H54 (cell line): Measurements from ENCODE around the gene HIGD1B.
A peak's percentile ranks its signal among the peaks of the same experiment; 100 is the strongest.

Source experiments
- DNase-seq: peaks from one replicate; pipeline ENCODE4 v3.0.0; 2011; ENCODE audit warnings: low spot score, mixed read lengths; ENCODE audit not compliant: insufficient read length
- FAIRE-seq: peaks from 3 replicates; lab custom pipeline; 2011; peaks lifted over from hg19 to GRCh38; lab: Jason Lieb, UNC
- POLR2A ChIP-seq: IDR thresholded peaks from 2 replicates; pipeline ENCODE4 v1.6.1; 2011; ENCODE audit warnings: low read depth, mild to moderate bottlenecking, low read length

HIGD1B gene

DNA sequence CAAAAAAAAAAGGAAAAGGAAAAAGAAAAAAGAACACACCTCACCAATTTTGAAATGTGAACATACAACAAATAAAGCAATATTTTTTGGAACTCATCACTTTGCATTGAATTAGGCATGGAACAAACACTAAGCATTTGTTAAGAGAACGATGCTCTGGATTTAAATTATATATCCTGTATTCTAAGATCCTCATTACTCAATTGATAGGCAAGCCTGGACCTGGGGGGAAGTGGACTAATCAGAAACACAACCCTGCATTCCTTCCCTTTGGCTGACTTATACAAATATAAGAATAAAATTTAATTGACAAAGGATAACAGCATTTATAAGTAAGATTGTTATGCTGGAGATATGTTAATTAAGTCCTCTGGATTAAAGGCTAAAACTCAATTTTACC is 19.8 kb upstream of the HIGD1B start:
- FAIRE-seq (no peak), DNase-seq (no peak)
- no peak for TF ChIP-seq POLR2A

DNA sequence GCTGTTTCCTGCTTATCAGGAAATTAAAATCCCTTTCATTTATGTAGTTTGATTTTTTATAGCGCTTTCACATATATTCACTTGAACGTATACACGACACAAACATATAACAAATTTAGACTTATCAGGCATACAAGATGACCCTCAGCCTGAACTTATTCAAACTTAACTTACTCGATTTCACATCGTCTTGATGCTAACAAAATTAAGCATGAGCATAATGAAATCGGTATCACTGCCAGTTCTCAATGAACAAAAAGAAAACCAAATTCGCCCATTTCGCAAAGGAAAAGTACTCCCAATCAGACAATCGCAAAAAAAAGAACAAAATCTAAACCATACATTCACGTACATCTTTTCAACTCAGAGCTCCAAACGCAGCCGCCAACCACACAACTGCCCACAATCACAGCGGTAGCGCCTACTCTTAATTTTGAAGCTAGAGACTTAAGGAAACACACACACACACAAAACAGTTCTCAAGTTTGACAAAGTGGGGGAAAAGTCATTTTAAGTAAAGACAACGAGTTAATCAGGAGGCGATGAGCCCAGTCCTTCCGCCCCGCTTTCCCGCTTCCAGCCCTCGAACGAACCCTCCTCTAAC is 18.7 kb upstream of the HIGD1B start:
- FAIRE-seq (no peak), DNase-seq (no peak)
- no peak for TF ChIP-seq POLR2A

DNA sequence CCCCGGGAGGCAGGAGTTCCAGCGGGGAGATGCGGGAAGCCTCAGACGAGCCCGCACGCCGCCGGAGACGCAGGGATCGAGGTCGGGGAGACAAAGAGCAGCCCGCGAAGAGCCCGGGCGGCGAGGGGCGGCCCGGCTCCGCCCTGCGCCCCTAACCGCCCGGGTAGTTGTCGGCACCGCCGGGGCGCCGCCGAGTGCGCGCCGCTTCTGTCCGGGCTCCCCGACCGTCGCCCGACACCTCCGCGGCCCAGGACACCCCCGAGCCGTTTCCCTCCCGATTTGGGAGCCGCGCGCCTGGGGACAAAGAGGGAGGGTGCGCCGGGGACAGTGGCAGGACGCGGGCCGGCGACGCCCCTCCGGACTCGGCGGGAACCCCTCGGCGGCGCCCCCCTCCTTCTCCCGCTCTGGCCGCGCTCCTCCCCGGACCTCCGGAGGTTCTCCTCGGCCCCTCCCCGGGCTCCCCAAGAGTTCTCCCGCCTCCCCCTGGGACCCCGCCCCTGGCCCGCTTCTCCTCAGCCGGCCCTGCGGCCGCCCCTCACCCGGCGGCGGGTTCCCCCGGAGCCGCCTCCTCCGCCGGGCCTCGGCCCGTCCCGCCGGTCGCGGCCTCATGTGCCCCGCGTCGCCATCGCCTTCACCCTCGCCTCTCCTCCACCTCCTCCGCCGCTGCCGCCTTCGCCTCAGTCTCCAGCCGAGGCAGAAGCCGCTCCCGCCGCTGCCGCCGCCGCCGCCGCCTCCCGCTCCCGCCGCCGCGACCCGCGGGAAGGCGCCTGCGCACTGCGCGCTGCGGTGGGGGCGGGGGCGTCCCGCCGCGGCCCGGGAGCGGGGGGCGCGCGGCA is 17.9 kb upstream of the HIGD1B start, which contains the start of gene GJC1:
GJC1 (minus strand) TSS at position 765 of the 836 bp plus-strand sequence. CDS start 24,470 bp downstream, outside the sequence.
- DNase-seq: peak; percentile 74
- peak; percentile 84 for TF ChIP-seq POLR2A
- no peak for FAIRE-seq

DNA sequence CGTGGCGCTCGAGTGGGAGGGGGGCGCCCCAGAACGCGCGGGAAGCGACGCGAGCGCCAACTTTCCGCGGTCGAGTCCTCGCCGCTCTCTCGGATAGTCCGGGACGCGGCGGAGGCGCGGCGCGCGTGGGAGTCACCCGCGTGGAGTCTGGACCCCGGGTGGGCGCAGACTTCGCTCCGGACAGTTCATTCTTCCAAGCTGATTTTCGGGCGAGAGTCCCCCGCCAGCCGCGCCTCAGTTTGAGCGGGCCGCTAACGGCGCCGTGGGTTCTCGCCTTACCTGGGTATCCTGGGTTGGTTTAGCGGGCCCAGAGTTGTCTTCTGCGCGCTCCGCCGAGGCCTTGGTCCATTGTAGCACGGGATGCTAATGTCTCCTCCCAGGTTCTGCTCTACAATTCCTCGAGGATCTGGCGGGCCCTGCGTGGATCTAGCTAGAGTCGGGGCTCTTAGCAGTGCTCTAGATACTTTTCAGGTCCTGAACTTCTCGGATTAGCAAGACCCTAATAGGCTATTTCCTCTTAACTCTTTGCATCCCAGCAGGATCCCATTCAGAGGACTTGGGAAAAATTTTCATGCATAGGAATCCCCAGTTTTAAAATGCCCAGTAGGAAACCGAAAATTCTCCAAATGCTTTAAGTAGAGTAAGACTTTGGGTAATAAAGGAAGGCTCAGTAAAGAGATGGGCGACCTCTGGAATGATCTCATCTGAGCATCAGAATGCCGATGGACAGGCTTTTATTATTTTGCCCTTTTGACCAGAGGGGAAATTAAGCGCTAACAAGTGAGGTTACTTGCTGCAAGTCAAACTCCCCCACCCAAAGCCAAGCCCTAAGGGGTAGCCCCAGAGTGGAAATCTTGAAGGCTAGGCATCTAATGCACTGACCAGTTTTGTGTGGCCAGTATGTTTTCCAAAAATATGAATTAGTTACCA is 17.1 kb upstream of the HIGD1B start:
- FAIRE-seq: no peak

DNA sequence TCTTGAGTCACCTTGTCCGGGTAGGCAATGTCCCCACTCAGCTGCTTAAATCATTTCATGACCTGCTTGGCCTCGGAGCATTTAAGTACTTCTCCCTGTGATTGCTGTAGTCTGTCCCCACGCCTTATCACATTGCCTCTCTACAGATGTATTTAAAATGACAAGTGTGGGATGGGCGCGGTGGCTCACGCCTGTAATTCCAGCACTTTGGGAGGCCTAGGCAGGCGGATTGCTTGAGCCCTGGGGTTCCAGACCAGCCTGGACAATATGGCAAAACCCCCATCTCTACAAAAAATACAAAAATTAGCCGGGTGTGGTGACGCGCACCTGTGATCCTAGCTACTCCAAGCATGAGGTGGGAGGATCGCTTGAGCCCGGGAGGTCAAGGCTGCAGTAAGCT is 16.3 kb upstream of the HIGD1B start:
- FAIRE-seq (no peak), DNase-seq (no peak)
- TF ChIP-seq POLR2A: no peak

More for the DNA sequence above, 17.1 kb upstream of the HIGD1B start:
- DNase-seq: no peak
- no peak for TF ChIP-seq POLR2A

DNA sequence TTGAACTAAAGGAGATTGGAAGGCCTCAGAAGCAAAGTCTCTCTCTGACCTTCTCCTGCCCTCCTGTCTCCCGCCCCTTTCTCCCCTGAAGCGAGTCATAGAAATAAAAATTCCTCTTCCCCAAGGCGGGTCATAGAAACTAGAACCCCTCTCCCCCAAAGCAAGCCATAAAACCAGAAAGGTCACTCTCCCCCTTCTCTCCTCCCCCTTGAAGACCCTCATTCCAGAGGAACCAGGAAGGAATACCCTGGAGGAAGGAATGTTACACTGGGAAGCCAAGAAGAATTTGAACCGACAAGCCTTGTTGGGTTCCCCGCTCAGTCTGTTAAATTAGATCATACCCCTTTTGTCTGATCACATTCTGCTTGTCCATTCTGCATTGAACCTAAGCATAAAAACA is 14.9 kb upstream of the HIGD1B start:
- no peak for DNase-seq
- TF ChIP-seq POLR2A: no peak
- no peak for FAIRE-seq

DNA sequence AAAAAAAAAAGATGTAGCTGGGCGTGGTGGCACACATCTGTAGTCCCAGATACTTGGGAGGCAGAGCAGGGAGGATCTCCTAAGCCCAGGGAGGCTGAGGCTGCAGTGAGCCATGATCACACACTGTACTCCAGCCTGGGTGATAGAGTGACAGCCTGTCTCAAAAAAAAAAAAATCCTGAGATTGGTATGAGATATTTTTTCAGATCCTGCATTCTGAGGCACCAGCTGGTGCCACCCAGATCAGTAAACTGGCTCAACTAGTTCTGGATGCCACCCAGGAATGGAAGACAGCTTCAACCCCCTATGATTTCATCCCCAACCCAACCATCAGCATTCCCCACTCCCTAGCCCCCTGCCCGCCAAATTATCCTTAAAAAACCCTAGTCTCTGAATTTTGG is 10.5 kb upstream of the HIGD1B start:
- DNase-seq: no peak
- no peak for FAIRE-seq
- no peak for TF ChIP-seq POLR2A

DNA sequence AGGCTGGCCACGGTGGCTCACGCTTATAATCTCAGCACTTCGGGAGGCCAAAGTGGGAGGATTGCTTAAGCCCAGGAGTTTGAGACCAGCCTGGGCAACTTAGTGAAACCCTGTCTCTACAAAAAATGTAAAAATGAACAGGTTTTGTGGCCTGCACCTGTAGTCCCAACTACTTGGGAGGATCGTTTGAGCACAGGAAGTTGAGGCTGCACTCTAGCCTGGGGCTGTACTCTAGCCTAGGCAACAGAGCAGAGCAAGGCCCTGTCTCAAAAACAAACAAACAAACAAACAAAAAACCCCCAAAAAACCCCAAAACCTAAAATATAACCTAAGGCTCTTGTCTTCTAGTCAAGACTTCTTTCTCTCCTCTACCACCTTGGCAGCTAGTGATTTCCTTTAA is 7.4 kb upstream of the HIGD1B start:
- FAIRE-seq: no peak
- DNase-seq: no peak
- no peak for TF ChIP-seq POLR2A

DNA sequence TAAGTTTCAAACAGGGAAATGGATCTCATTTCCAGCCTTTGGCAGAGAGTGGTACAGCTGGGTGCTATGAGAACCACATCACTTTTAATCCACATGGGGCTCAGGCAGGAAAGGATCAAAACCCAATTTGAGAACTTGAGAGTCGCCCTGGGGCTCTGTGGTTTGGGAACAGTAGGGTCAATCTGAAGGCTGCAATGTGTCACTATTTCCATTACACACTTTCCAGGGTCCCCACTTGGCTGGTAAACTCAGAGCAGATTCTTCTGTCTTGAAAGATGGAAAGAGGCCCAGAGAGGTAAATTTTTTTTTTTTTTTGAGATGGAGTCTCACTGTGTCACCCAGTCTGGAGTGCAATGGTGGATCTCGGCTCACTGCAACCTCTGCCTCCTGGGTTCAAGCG is 6.7 kb upstream of the HIGD1B start:
- DNase-seq (no peak), FAIRE-seq (no peak)
- TF ChIP-seq POLR2A: no peak

DNA sequence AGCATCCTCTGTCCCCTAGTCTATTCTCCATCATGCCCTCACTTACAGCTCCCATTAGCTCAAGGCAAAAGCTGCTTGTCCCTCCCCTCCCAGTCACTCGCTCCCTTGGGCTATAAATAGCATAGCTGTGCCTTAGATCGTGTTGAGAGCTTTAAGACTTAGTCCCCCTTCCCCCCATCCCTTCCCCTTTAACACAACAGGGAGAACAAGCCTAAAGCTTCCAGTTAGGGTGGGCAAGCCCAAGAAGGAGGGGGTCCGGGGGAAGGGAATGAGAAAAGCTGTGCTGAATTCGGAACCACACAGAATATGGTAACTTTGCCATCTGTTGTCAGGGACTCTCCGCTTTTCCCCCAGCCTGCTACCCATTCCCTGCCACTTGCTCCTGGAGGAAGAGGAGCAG is 4.9 kb upstream of the HIGD1B start:
- FAIRE-seq: no peak
- no peak for TF ChIP-seq POLR2A
- DNase-seq: no peak

DNA sequence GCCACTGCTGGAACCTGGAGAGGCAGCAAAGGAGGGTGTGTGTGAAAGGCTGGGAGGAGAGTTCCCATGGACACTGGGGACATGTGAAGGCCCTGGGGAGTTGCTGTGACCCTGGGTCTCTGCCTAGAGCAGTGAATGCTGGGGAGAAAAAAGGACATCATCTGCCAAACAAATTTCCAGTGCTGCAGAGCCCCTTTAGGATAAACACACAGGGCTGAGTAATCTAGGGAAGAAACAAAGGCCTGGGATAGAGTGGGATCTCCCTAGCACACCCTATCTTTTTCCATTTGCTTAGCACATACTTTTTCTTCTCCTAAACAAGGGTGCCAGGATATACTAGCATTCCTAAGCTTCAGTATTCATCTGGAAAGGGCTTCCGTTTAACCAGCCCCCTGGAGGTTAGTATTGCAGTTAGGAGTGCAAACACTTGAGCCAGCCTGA is 3.3 kb upstream of the HIGD1B start:
- DNase-seq: no peak
- FAIRE-seq: no peak
- TF ChIP-seq POLR2A: no peak

DNA sequence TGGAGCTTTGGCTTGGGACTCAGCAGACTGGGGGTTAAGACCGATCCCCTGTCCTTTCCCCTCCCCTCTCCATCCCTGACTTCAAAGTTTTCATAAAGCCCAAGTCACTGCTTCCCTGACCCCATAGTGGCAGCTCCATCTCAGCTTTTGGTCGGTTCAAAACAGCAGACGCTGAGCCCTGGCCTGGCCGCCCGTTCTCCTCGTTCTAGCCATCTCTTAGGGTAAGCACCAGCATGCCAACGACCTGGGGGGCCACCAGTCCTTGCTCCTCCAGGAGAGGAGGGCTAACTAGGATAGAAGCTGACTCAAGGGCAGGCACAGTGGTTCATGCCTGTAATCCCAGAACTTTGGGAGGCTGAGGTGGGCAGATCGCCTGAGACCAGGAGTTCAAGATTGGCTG is 1.5 kb upstream of the HIGD1B start:
- no peak for TF ChIP-seq POLR2A
- FAIRE-seq: no peak
- no peak for DNase-seq

DNA sequence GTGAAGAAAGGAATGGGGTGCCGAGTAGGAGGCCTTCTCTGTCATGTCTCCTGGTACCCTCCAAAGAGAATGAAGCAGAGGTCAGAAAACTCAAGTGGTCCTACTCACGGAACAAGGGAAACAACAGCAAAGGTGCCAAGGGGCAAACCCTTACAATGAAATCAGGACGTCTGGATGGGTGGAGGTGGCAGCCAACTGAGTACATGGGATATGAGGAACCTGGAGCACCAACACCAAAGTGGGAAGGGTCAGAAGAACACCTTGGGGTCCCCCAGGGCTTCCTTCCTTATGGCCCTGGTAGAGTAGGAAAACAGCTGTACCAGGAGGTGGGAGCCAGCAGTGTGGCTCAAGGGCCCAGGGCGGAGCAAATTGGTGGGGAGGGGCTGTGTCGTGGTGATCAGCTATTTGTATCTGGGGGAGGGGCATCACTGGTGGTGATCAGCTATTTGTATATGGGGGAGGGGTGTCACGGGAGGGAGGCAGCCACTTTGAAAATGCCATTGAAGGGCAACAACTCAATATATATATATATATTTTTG is 643 bp downstream of the HIGD1B start:
- TF ChIP-seq POLR2A: no peak
- DNase-seq (no peak), FAIRE-seq (no peak)
